Activated CD8-positive, alpha-beta T cell treated with anti-CD3 and anti-CD28 coated beads for 36 hours (primary cell): Measurements from ENCODE around the gene HK1. TPM values are rescaled to one million over a fixed set of nuclear protein-coding genes. Genes with fewer than 3 reads are reported as not detected.
"Not testable (repeated sequence)": the region's sequence is repeated elsewhere in the genome, so short reads cannot be mapped to it uniquely, and the experiment has no call there.

Experiments
- ATAC-seq: fragments of 200-7000 bp; cut with Tn5 transposase; one replicate; pipeline ENCODE4 v1.10.0; 2021; ENCODE audit warnings: mild to moderate bottlenecking, moderate library complexity
- CTCF ChIA-PET: fragments of 350-600 bp; sonication (Branson Sonifier 250); formaldehyde crosslinking; loops from one replicate; lab custom pipeline; 2021; ENCODE audit warnings: antibody characterized with exemption; lab: Charles Lee
- POLR2A ChIA-PET: fragments of 350-600 bp; sonication (Branson Sonifier 250); formaldehyde crosslinking; loops from one replicate; lab custom pipeline; 2021; ENCODE audit warnings: antibody characterized with exemption; lab: Charles Lee
- DNase-seq: peaks from one replicate; pipeline ENCODE4 v3.0.0-alpha.2; 2020
- H3K27ac Mint-ChIP-seq: one replicate; pipeline ENCODE4 v1.8.0; 2021; ENCODE audit warnings: mild to moderate bottlenecking, mixed read lengths
- H3K27me3 Mint-ChIP-seq: one replicate; pipeline ENCODE4 v1.8.0; 2021; ENCODE audit warnings: mixed read lengths
- H3K36me3 Mint-ChIP-seq: one replicate; pipeline ENCODE4 v1.8.0; 2021; ENCODE audit warnings: low read depth, mixed read lengths
- H3K4me1 Mint-ChIP-seq: one replicate; pipeline ENCODE4 v1.8.0; 2021; ENCODE audit warnings: low read depth, mixed read lengths
- H3K4me3 Mint-ChIP-seq: one replicate; pipeline ENCODE4 v1.8.0; 2021; ENCODE audit warnings: mild to moderate bottlenecking, moderate library complexity, mixed read lengths
- H3K9me3 Mint-ChIP-seq: one replicate; pipeline ENCODE4 v1.8.0; 2021; ENCODE audit warnings: mixed read lengths
- CTCF ChIP-seq: fragments of 200-600 bp; IDR thresholded peaks from one replicate; pipeline ENCODE4 v1.8.0; 2022; ENCODE audit warnings: antibody characterized with exemption, mild to moderate bottlenecking
- intact Hi-C: fragments of 100-400 bp; cut with micrococcal nuclease; formaldehyde crosslinking; loops from one replicate; pipeline ENCODE4 v1.10.0; 2022
- total RNA-seq, 2 experiments: library from RNA; stranded (reverse); gene quantifications; one replicate each; pipeline ENCODE4 v1.2.3, GENCODE V29; 2021

The HK1 gene
- total RNA-seq, 2 experiments from 2014 or later, result 314 to 325 TPM

- H3K36me3 Mint-ChIP-seq, result peaks cover 38% of the 10 kb centered on the region
- TF ChIP-seq CTCF, result no peak
- intact Hi-C loops, result no loop called here
- ATAC-seq, result no peak
- H3K4me1 Mint-ChIP-seq, result peaks cover 61% of the 10 kb centered on the region
- CTCF ChIA-PET, result interaction anchor here (1.5 to 2.3 kb wide), 2 partner anchors 11 to 87 kb away, joined by 3 to 11 read pairs; no protein-coding TSS in a partner anchor
- no peak for DNase-seq
- H3K27ac Mint-ChIP-seq, result peak overlapping the region; percentile 92
- H3K9me3 Mint-ChIP-seq, result no peaks in the 10 kb centered on the region
- no peaks in the 10 kb centered on the region for H3K27me3 Mint-ChIP-seq
- POLR2A ChIA-PET, result interaction anchor here (1.5 to 2.3 kb wide), 5 partner anchors 11 to 91 kb away, joined by 4 to 8 read pairs (median 5); no protein-coding TSS in a partner anchor
- peak overlapping the region; percentile 87 for H3K4me3 Mint-ChIP-seq
Measured at GRCh38 chr10:69320521-69320920, 42.2 kb downstream of the HK1 start.

- peaks cover 59% of the 10 kb centered on the region for H3K4me1 Mint-ChIP-seq
- H3K9me3 Mint-ChIP-seq, result no peaks in the 10 kb centered on the region
- intact Hi-C loops, result no loop called here
- H3K4me3 Mint-ChIP-seq, result peak overlapping the region; percentile 87
- no peaks in the 10 kb centered on the region for H3K27me3 Mint-ChIP-seq
- POLR2A ChIA-PET, result interaction anchor here (1.6 to 2.3 kb wide), 3 partner anchors 10 to 14 kb away, joined by 5 to 8 read pairs (median 7); no protein-coding TSS in a partner anchor
- CTCF ChIA-PET, result no interaction called here
- no peak for TF ChIP-seq CTCF
- H3K27ac Mint-ChIP-seq, result peak overlapping the region; percentile 92
- no peak for DNase-seq
- H3K36me3 Mint-ChIP-seq, result peaks cover 41% of the 10 kb centered on the region
- no peak for ATAC-seq
Measured at GRCh38 chr10:69321039-69321715, 42.9 kb downstream of the HK1 start.

- intact Hi-C loops, result no loop called here
- H3K9me3 Mint-ChIP-seq, result no peaks in the 10 kb centered on the region
- no peak for ATAC-seq
- peaks cover 42% of the 10 kb centered on the region for H3K36me3 Mint-ChIP-seq
- no peak for TF ChIP-seq CTCF
- H3K4me1 Mint-ChIP-seq, result peaks cover 59% of the 10 kb centered on the region
- ChIA-PET CTCF (no interaction called here), POLR2A (interaction anchor here (2.1 kb wide), 1 partner anchor 9 kb away, joined by 8 read pairs; no protein-coding TSS in a partner anchor)
- H3K27me3 Mint-ChIP-seq, result no peaks in the 10 kb centered on the region
- no peak for DNase-seq
- peak overlapping the region; percentile 2 for H3K27ac Mint-ChIP-seq
- peak overlapping the region; percentile 87 for H3K4me3 Mint-ChIP-seq
Measured at GRCh38 chr10:69321865-69322264, 43.6 kb downstream of the HK1 start.

GRCh38 chr10:69322346-69322745 is 44.0 kb downstream of the HK1 start:
- H3K27me3 Mint-ChIP-seq, H3K9me3 Mint-ChIP-seq, ATAC-seq, DNase-seq, intact Hi-C loops, POLR2A ChIA-PET, H3K27ac Mint-ChIP-seq, CTCF ChIA-PET: not testable (repeated sequence)
- H3K4me1 Mint-ChIP-seq, result peaks cover 58% of the 10 kb centered on the region
- peaks cover 43% of the 10 kb centered on the region for H3K36me3 Mint-ChIP-seq
- H3K4me3 Mint-ChIP-seq, result peak overlapping the region; percentile 2

- no peaks in the 10 kb centered on the region for H3K27me3 Mint-ChIP-seq
- POLR2A ChIA-PET, result interaction anchor here (0.6 to 1.0 kb wide), 2 partner anchors 10 to 14 kb away, joined by 3 to 4 read pairs; no protein-coding TSS in a partner anchor
- no peak for ATAC-seq
- TF ChIP-seq CTCF, result no peak
- H3K27ac Mint-ChIP-seq, result peak overlapping the region; percentile 78
- peaks cover 66% of the 10 kb centered on the region for H3K4me1 Mint-ChIP-seq
- H3K36me3 Mint-ChIP-seq, result peaks cover 53% of the 10 kb centered on the region
- no peak overlapping the region for H3K4me3 Mint-ChIP-seq
- intact Hi-C loops, result no loop called here
- no peak for DNase-seq
- CTCF ChIA-PET, result interaction anchor here (0.6 to 1.7 kb wide), 2 partner anchors 69 to 90 kb away, joined by 3 read pairs; no protein-coding TSS in a partner anchor
- H3K9me3 Mint-ChIP-seq, result no peaks in the 10 kb centered on the region
Measured at GRCh38 chr10:69323622-69324021, 45.3 kb downstream of the HK1 start.
